Neural progenitor cell (in vitro differentiated cells): Measurements from ENCODE around the gene AP3S2. TPM values are rescaled to one million over a fixed set of nuclear protein-coding genes. Genes with fewer than 3 reads are reported as not detected.
"Not testable (repeated sequence)": the region's sequence is repeated elsewhere in the genome, so short reads cannot be mapped to it uniquely, and the experiment has no call there.

ENCODE experiments used
- DNase-seq: peaks from one replicate; pipeline ENCODE4 v3.0.0-alpha.2; 2016; ENCODE audit warnings: low spot score
- H2AFZ ChIP-seq: fragments of 200-600 bp; sonication (generic); replicated peaks from 2 replicates; pipeline ENCODE4 v1.6.1; 2016; ENCODE audit warnings: antibody characterized with exemption
- H3F3A ChIP-seq: fragments of 200-600 bp; sonication (generic); 2 replicates; pipeline ENCODE4 v1.6.1; 2016; ENCODE audit warnings: antibody characterized with exemption, low read depth
- H3K27ac ChIP-seq: fragments of 200-600 bp; sonication (generic); 2 replicates; pipeline ENCODE4 v1.5.1; 2016; ENCODE audit warnings: mild to moderate bottlenecking
- H3K27me3 ChIP-seq: fragments of 200-600 bp; sonication (generic); 2 replicates; pipeline ENCODE4 v1.6.1; 2016; ENCODE audit warnings: mild to moderate bottlenecking, moderate library complexity
- H3K36me3 ChIP-seq: fragments of 200-600 bp; sonication (generic); 2 replicates; pipeline ENCODE4 v1.5.1; 2016
- H3K4me1 ChIP-seq: fragments of 200-600 bp; sonication (generic); 2 replicates; pipeline ENCODE4 v1.6.1; 2016; ENCODE audit warnings: mixed run types
- H3K4me2 ChIP-seq: fragments of 200-600 bp; sonication (generic); 2 replicates; pipeline ENCODE4 v1.6.1; 2016
- H3K4me3 ChIP-seq: fragments of 200-600 bp; sonication (generic); 2 replicates; pipeline ENCODE4 v1.5.1; 2016
- H3K79me2 ChIP-seq: fragments of 200-600 bp; sonication (generic); 2 replicates; pipeline ENCODE4 v1.6.1; 2016; ENCODE audit warnings: low read depth
- H3K9ac ChIP-seq: fragments of 200-600 bp; sonication (generic); 2 replicates; pipeline ENCODE4 v1.6.1; 2016
- H3K9me3 ChIP-seq: fragments of 200-600 bp; sonication (generic); 2 replicates; pipeline ENCODE4 v1.5.1; 2016; ENCODE audit warnings: low read depth
- H4K20me1 ChIP-seq: fragments of 200-600 bp; sonication (generic); 2 replicates; pipeline ENCODE4 v1.6.1; 2016; ENCODE audit warnings: low read depth
- H3K27ac Mint-ChIP-seq: 3 replicates; pipeline ENCODE4 v1.8.0; 2021; ENCODE audit warnings: mixed read lengths
- H3K27me3 Mint-ChIP-seq: 2 replicates; pipeline ENCODE4 v1.8.0; 2022; ENCODE audit warnings: low read depth, mild to moderate bottlenecking, inconsistent platforms, moderate library complexity, mixed read lengths; ENCODE audit not compliant: insufficient read depth
- H3K36me3 Mint-ChIP-seq: 3 replicates; pipeline ENCODE4 v1.8.0; 2021; ENCODE audit warnings: mixed read lengths
- H3K4me1 Mint-ChIP-seq: 3 replicates; pipeline ENCODE4 v1.8.0; 2021; ENCODE audit warnings: mixed read lengths
- H3K4me3 Mint-ChIP-seq: 3 replicates; pipeline ENCODE4 v1.8.0; 2021; ENCODE audit warnings: mild to moderate bottlenecking, moderate library complexity, mixed read lengths
- H3K9me3 Mint-ChIP-seq: 3 replicates; pipeline ENCODE4 v1.8.0; 2020; ENCODE audit warnings: mixed read lengths
- EZH2 ChIP-seq: fragments of 200-600 bp; sonication (generic); IDR thresholded peaks from 2 replicates; pipeline ENCODE4 v1.6.1; 2017; ENCODE audit warnings: antibody characterized with exemption, mild to moderate bottlenecking, moderate library complexity
- EZH2phosphoT487 ChIP-seq: fragments of 200-600 bp; sonication (generic); IDR thresholded peaks from 2 replicates; pipeline ENCODE4 v1.6.1; 2017; ENCODE audit warnings: antibody characterized with exemption
- total RNA-seq: library from RNA; depleted of rRNA; stranded (reverse); fragments of >200 nt; gene quantifications from 2 replicates; pipeline ENCODE4 v1.2.3, GENCODE V29; 2015; ENCODE audit warnings: low replicate concordance
- TF ChIP-seq, protein P1 (sequence below): fragments of 200-600 bp; sonication (generic); IDR thresholded peaks from 2 replicates; pipeline ENCODE4 v1.5.1; 2017; ENCODE audit warnings: antibody characterized with exemption, mild to moderate bottlenecking

The AP3S2 gene
- total RNA-seq, 1 donor from 2014 or later = 75.3 TPM

DNA sequence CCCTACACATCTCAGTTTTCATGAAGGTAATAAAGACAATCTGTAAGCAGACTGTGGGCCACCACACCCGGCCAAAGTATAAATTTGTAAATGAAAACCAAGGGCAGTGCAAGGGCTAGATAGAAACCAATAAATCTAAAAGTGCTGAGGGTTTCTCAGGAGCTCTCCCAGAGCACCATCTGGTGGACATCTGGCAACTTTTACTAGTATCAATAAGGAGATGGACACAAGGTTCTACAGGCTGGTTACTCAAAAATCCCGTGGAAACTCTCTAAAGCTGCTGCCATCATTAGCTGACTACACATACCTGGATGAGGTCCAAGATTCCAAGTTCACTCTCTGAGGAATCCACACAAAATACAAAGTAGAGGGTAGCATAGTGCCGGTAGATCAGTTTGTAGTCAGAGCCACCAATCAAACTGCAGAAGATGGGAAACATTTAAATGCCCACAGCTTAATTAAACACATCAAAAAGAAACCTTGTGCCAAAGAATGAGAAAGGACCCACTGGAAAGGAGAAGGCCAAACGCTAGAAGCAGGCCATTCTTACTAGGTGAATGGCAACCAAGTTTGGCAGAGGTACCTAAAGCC lies 5.5 kb downstream of the AP3S2 start:
- no peak overlapping the region for H2AFZ ChIP-seq
- H3K27ac Mint-ChIP-seq = no peak overlapping the region
- no peak overlapping the region for H3K27ac ChIP-seq
- H3K36me3 Mint-ChIP-seq = peaks cover 7% of the 10 kb centered on the region
- H3K27me3 Mint-ChIP-seq = no peaks in the 10 kb centered on the region
- no peak overlapping the region for H3K9ac ChIP-seq
- H3K4me3 ChIP-seq = no peak overlapping the region
- TF ChIP-seq, protein P1, sequence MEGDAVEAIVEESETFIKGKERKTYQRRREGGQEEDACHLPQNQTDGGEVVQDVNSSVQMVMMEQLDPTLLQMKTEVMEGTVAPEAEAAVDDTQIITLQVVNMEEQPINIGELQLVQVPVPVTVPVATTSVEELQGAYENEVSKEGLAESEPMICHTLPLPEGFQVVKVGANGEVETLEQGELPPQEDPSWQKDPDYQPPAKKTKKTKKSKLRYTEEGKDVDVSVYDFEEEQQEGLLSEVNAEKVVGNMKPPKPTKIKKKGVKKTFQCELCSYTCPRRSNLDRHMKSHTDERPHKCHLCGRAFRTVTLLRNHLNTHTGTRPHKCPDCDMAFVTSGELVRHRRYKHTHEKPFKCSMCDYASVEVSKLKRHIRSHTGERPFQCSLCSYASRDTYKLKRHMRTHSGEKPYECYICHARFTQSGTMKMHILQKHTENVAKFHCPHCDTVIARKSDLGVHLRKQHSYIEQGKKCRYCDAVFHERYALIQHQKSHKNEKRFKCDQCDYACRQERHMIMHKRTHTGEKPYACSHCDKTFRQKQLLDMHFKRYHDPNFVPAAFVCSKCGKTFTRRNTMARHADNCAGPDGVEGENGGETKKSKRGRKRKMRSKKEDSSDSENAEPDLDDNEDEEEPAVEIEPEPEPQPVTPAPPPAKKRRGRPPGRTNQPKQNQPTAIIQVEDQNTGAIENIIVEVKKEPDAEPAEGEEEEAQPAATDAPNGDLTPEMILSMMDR = peak; percentile 55
- no peak for TF ChIP-seq EZH2phosphoT487
- no peak for TF ChIP-seq EZH2
- peaks cover 6% of the 10 kb centered on the region for H3K36me3 ChIP-seq
- H3K4me1 ChIP-seq = peaks cover 5% of the 10 kb centered on the region
- peaks cover 16% of the 10 kb centered on the region for H4K20me1 ChIP-seq
- H3K4me1 Mint-ChIP-seq = peaks cover 12% of the 10 kb centered on the region
- H3K9me3 Mint-ChIP-seq = no peaks in the 10 kb centered on the region
- peak; percentile 37 for DNase-seq
- no peak overlapping the region for H3K4me3 Mint-ChIP-seq
- peaks cover 7% of the 10 kb centered on the region for H3F3A ChIP-seq
- no peak overlapping the region for H3K4me2 ChIP-seq
- H3K9me3 ChIP-seq = no peaks in the 10 kb centered on the region
- no peaks in the 10 kb centered on the region for H3K27me3 ChIP-seq
- peaks cover 32% of the 10 kb centered on the region for H3K79me2 ChIP-seq

DNA sequence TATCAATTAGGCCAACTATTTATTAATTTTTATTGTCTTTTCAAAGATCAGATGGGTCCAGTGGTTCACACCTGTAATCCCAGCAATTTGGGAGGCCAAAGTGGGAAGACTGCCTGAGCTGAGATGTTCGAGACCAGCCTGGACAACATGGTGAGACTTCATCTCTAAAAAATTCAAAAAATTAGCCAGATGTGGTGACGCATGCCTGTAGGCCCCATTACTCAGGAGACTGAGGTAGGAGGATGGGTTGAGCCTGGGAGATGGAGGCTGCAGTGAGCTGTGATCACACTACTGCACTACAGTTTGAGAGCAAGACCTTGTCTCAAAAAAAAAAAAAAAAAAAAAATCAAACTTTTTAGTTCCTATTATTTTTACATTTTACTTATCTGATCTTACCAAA lies 8.2 kb downstream of the AP3S2 start:
- H3K9ac ChIP-seq = no peak overlapping the region

DNA sequence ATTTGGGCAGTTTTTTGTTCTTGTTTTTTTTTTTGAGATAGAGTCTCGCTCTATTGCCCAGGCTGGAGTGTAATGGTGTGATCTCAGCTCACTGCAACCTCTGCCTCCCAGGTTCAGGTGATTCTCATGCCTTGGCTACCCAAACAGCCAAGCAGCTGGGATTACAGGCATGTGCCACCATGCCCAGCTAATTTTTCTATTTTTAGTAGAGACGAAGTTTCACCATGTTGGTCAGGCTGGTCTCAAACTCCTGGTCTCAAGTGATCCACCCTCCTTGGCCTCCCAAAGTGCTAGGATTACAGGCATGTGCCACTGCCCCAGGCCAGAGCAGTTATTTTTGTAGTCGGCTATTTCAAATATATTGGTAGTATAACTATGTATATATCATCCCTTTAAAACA lies 8.6 kb downstream of the AP3S2 start:
- not testable (repeated sequence) for H2AFZ ChIP-seq, H3F3A ChIP-seq, H3K79me2 ChIP-seq, H3K4me3 ChIP-seq, H3K9me3 ChIP-seq, H3K9ac ChIP-seq, H3K4me1 Mint-ChIP-seq, H3K4me3 Mint-ChIP-seq, H3K4me1 ChIP-seq, H4K20me1 ChIP-seq, H3K27ac ChIP-seq, H3K36me3 ChIP-seq, H3K4me2 ChIP-seq, H3K27ac Mint-ChIP-seq, H3K27me3 ChIP-seq, H3K27me3 Mint-ChIP-seq, DNase-seq, H3K36me3 Mint-ChIP-seq, H3K9me3 Mint-ChIP-seq

More for the DNA sequence above, 8.2 kb downstream of the AP3S2 start:
- no peaks in the 10 kb centered on the region for H3K9me3 ChIP-seq
- no peak for DNase-seq
- TF ChIP-seq EZH2 (no peak), EZH2phosphoT487 (no peak)
- TF ChIP-seq, protein P1 = no peak
- H3F3A ChIP-seq = no peaks in the 10 kb centered on the region
- H3K9me3 Mint-ChIP-seq = no peaks in the 10 kb centered on the region
- H3K4me2 ChIP-seq = no peak overlapping the region
- H4K20me1 ChIP-seq = peaks cover 14% of the 10 kb centered on the region
- H3K4me3 ChIP-seq = no peak overlapping the region
- H2AFZ ChIP-seq = no peak overlapping the region
- H3K4me3 Mint-ChIP-seq = no peak overlapping the region
- H3K36me3 ChIP-seq = peaks cover 6% of the 10 kb centered on the region
- peaks cover 9% of the 10 kb centered on the region for H3K36me3 Mint-ChIP-seq
- no peak overlapping the region for H3K27ac ChIP-seq
- no peaks in the 10 kb centered on the region for H3K4me1 ChIP-seq
- H3K27ac Mint-ChIP-seq = no peak overlapping the region
- H3K27me3 ChIP-seq = no peaks in the 10 kb centered on the region
- H3K27me3 Mint-ChIP-seq = no peaks in the 10 kb centered on the region
- H3K4me1 Mint-ChIP-seq = no peaks in the 10 kb centered on the region
- H3K79me2 ChIP-seq = peaks cover 5% of the 10 kb centered on the region

DNA sequence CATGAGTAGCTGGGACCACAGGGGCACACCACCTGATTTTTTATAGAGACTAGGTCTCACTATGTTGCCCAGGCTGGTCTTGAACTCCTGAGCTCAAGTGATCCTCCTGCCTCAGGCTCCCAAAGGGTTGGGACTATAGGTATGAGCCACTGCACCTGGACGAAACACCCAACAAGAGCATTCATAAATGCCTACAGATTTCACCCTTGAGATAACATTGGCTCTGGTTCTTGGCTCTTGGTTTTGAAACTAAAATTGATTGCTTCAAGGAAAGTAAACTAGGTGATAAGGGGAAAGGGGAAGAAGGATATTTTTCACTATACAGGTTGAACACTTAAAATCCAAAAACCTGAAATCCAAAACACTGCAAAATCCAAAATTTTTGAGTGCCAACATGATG lies 10.3 kb downstream of the AP3S2 start:
- Histone ChIP-seq H3K9me3 (no peaks in the 10 kb centered on the region), H3K79me2 (no peaks in the 10 kb centered on the region), H3K4me3 (no peak overlapping the region), H3K4me1 (no peaks in the 10 kb centered on the region), H3K27me3 (no peaks in the 10 kb centered on the region), H4K20me1 (peaks cover 10% of the 10 kb centered on the region), H3F3A (no peaks in the 10 kb centered on the region), H2AFZ (no peak overlapping the region), H3K27ac (no peak overlapping the region), H3K9ac (no peak overlapping the region), H3K4me2 (no peak overlapping the region), H3K36me3 (peaks cover 6% of the 10 kb centered on the region)
- no peak overlapping the region for H3K4me3 Mint-ChIP-seq
- DNase-seq = no peak
- no peaks in the 10 kb centered on the region for H3K27me3 Mint-ChIP-seq
- H3K9me3 Mint-ChIP-seq = no peaks in the 10 kb centered on the region
- TF ChIP-seq EZH2 = no peak
- TF ChIP-seq EZH2phosphoT487 = no peak
- no peak overlapping the region for H3K27ac Mint-ChIP-seq
- no peaks in the 10 kb centered on the region for H3K4me1 Mint-ChIP-seq
- H3K36me3 Mint-ChIP-seq = peaks cover 9% of the 10 kb centered on the region
